Hepatocyte (in vitro differentiated cells): ENCODE data around the gene SLC5A10.
"Not testable (repeated sequence)": the region's sequence is repeated elsewhere in the genome, so short reads cannot be mapped to it uniquely, and the experiment has no call there.

Experiments
- EZH2 ChIP-seq: fragments of 200-600 bp; sonication (generic); IDR thresholded peaks from 2 replicates; pipeline ENCODE4 v1.6.1; 2016; ENCODE audit warnings: antibody characterized with exemption, mild to moderate bottlenecking, borderline replicate concordance
- TF ChIP-seq, protein P1 (sequence below): fragments of 200-600 bp; sonication (generic); IDR thresholded peaks from 2 replicates; pipeline ENCODE4 v1.5.1; 2016; ENCODE audit warnings: antibody characterized with exemption, mild to moderate bottlenecking; ENCODE audit not compliant: poor library complexity

DNA sequence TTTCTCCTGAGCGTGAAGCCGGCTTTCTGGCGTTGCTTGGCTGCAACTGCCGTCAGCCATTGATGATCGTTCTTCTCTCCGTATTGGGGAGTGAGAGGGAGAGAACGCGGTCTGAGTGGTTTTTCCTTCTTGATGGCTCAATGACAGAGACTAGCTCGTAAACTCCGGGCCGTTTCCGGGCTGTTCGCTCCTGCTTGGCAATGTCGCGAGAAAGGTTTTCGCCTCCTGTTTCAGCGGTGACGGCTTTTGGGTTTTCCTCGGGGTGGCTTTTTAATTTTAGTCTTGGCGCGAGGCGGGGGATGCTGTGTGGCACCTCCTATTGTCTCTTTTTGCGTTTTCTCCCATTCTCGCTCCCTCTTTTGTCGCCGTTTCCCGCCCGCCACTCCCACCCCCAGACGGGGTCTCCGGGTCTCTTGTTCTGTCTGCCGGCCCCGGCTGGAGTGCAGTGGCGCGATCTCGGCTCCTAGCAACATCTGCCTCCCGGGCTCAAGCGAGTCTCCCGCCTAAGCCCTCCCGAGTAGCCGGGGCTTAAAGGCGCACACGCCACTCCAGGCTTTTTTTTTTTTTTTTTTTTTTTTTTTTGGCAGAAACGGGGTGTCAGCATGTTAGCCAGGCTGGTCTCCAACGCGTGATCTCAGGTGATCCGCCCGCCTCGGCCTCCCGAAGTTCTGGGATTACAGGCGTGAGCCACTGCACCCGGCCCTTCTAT lies 110.2 kb downstream of the SLC5A10 start:
- TF ChIP-seq EZH2 = not testable (repeated sequence)
- TF ChIP-seq, protein P1, sequence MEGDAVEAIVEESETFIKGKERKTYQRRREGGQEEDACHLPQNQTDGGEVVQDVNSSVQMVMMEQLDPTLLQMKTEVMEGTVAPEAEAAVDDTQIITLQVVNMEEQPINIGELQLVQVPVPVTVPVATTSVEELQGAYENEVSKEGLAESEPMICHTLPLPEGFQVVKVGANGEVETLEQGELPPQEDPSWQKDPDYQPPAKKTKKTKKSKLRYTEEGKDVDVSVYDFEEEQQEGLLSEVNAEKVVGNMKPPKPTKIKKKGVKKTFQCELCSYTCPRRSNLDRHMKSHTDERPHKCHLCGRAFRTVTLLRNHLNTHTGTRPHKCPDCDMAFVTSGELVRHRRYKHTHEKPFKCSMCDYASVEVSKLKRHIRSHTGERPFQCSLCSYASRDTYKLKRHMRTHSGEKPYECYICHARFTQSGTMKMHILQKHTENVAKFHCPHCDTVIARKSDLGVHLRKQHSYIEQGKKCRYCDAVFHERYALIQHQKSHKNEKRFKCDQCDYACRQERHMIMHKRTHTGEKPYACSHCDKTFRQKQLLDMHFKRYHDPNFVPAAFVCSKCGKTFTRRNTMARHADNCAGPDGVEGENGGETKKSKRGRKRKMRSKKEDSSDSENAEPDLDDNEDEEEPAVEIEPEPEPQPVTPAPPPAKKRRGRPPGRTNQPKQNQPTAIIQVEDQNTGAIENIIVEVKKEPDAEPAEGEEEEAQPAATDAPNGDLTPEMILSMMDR = not testable (repeated sequence)
